Kidney (tissue), 14 donors: ENCODE results near the gene PRR33. TPM values are rescaled to one million over a fixed set of nuclear protein-coding genes. Genes with fewer than 3 reads are reported as not detected.

Source experiments
- DNase-seq, 5 donors: peaks; one replicate each; pipeline ENCODE4 v3.0.0-alpha.2; 2013 to 2020
- FAIRE-seq: peaks from 2 replicates; lab custom pipeline; 2012; peaks lifted over from hg19 to GRCh38; lab: Jason Lieb, UNC
- H3K27ac ChIP-seq, 2 donors: one replicate each; pipeline ENCODE4 v1.7.0; 2013; ENCODE audit warnings: low read depth in 2 of 2, low read length in 2 of 2, inconsistent platforms in 1 of 2
- H3K27me3 ChIP-seq: one replicate; pipeline ENCODE4 v1.7.1; 2013; ENCODE audit warnings: low read length, inconsistent platforms; ENCODE audit not compliant: control insufficient read depth, insufficient read depth
- H3K36me3 ChIP-seq, 3 donors: one replicate each; pipeline versions ENCODE4 v1.7.0 to v1.7.1; 2013; ENCODE audit warnings: low read length in 3 of 3, control low read depth in 1 of 3, inconsistent platforms in 1 of 3; ENCODE audit not compliant: insufficient read depth in 3 of 3, control insufficient read depth in 2 of 3
- H3K4me1 ChIP-seq, 3 donors: one replicate each; pipeline versions ENCODE4 v1.7.0 to v1.7.1; 2013; ENCODE audit warnings: low read length in 3 of 3, inconsistent platforms in 1 of 3, low read depth in 1 of 3; ENCODE audit not compliant: control insufficient read depth in 2 of 3, insufficient read depth in 2 of 3
- H3K4me3 ChIP-seq, 3 donors: one replicate each; pipeline versions ENCODE4 v1.7.0 to v1.8.1; 2013; ENCODE audit warnings: low read length in 3 of 3, control low read depth in 1 of 3, inconsistent platforms in 1 of 3
- H3K9ac ChIP-seq, 3 donors: one replicate each; pipeline versions ENCODE4 v1.7.0 to v1.7.1; 2013; ENCODE audit warnings: low read length in 3 of 3, control low read depth in 1 of 3, inconsistent platforms in 1 of 3
- H3K9me3 ChIP-seq, 3 donors: one replicate each; pipeline versions ENCODE4 v1.7.0 to v1.7.1; 2013; ENCODE audit warnings: low read length in 3 of 3, control low read depth in 1 of 3, inconsistent platforms in 1 of 3; ENCODE audit not compliant: control insufficient read depth in 2 of 3, insufficient read depth in 1 of 3
- intact Hi-C: fragments of 100-400 bp; cut with DNase I; formaldehyde crosslinking; loops from one replicate; pipeline ENCODE4 v1.11.1; 2022
- polyA plus RNA-seq: library from polyadenylated mRNA; stranded (reverse); fragments of 350-450 nt; fragmentation: Illumina TruSeq; extraction: RNeasy Lipid Tissue Mini Kit (QIAGEN cat#74804); gene quantifications from one replicate; pipeline ENCODE4 v1.2.3, GENCODE V29; 2014; ENCODE audit warnings: low read depth, low replicate concordance; ENCODE audit not compliant: insufficient read depth
- total RNA-seq: library from RNA; stranded (reverse); fragmentation: NEBNext Ultra II Directional; extraction: Animal tissue kit (Norgen Biotek cat#: 25700); gene quantifications from one replicate; pipeline ENCODE4 v1.2.1, GENCODE V29; 2021
- TF ChIP-seq, protein P1 (sequence below): IDR thresholded peaks from 3 replicates; pipeline ENCODE4 v1.5.1; 2012; ENCODE audit warnings: mild to moderate bottlenecking, moderate library complexity, borderline replicate concordance; ENCODE audit not compliant: insufficient read depth; ENCODE audit errors: extremely low read depth
- donor health status: control.
- donor health status: control.
- donor health status: control.
- donor health status: control.
- donor health status: control.
- donor health status: DM: yes; HTN: yes; CAD: no.
- donor health status: Normal renal cell carcinoma (clear cell type).

PRR33 gene
- total and polyA plus RNA-seq, 2 donors from 2014 or later, result not detected

DNA sequence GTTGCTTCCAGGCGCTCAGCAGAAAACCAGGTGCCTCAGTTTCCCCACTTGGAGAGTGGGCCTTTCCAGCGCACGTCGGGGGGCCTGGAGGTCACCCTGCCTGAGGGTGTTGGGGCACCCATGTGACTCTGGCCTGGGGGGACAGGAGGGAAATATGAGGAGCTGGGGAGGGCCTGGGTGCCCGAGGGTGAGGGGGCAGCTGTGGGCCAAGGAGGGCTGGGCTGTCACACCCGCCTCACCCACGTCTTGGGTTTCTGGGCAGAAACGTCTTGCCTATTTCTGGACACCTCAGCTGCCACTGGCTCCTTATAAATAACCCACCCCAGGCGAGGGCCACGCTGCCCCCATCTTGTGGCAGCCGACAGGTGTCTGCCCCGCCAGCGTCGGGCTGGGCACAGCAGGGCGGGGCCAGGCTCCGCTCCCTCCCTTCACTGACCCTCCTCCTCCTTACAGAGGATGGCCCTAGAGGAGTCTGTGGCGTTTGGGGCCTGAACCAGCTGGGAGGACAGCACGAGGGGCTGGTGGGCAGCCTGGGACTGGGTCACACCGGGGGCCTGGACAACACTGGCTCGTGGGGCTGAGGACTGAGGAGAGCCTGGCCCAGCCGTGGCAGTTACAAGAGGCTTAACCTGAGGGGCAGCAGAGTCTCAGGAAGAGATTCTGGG is 29.3 kb upstream of the PRR33 start:
- intact Hi-C loops, result no loop called here
- Histone ChIP-seq H3K27ac (no peak overlapping the region), H3K9me3 (no peaks in the 10 kb centered on the region), H3K27me3 (no peaks in the 10 kb centered on the region), H3K36me3 (no peaks in the 10 kb centered on the region), H3K4me3 (no peak overlapping the region), H3K4me1 (no peaks in the 10 kb centered on the region), H3K9ac (no peak overlapping the region)
- TF ChIP-seq, protein P1, sequence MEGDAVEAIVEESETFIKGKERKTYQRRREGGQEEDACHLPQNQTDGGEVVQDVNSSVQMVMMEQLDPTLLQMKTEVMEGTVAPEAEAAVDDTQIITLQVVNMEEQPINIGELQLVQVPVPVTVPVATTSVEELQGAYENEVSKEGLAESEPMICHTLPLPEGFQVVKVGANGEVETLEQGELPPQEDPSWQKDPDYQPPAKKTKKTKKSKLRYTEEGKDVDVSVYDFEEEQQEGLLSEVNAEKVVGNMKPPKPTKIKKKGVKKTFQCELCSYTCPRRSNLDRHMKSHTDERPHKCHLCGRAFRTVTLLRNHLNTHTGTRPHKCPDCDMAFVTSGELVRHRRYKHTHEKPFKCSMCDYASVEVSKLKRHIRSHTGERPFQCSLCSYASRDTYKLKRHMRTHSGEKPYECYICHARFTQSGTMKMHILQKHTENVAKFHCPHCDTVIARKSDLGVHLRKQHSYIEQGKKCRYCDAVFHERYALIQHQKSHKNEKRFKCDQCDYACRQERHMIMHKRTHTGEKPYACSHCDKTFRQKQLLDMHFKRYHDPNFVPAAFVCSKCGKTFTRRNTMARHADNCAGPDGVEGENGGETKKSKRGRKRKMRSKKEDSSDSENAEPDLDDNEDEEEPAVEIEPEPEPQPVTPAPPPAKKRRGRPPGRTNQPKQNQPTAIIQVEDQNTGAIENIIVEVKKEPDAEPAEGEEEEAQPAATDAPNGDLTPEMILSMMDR, result no peak
- FAIRE-seq, result no peak
- peak in 2 of 5 donors; percentile 48 to 70 for DNase-seq

DNA sequence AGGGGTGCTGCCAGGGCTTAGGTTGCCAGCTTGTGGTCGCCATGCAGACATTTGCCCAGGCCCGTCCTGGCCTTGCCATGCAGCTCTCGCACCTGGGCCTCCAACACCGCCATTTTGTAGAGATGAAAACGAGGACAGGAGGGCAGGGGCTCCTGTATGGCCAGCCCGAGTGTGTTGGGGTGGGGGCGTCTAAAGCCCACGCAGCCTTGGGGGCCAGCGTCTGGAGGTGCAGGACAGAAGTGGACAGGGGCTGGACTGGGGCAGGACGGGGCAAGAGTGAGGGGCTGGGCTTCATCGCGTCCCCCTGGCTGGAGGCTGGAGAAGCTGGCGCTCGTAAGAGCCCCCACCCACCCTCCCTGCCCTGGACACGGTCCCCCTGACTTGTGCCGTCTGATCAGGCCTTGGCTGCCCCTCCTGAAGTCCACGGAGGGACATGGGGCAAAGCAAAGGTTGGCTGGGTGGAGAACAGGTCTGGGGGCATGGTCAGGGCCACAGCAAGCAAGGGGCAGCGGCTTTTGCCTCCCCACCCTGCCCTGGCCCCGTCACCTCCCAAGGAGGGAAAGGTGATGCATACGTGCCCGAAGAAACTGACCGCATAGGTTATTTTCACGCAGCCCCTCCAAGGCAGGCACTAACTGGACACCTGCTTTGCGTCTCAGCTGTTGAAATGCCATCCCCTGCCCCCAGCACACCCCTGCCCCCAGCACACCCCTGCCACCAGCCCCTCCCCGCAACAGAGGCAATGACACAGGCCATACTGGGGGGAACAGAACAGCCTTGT is 28.6 kb upstream of the PRR33 start:
- DNase-seq (no peak), FAIRE-seq (no peak)
- no peaks in the 10 kb centered on the region for H3K36me3 ChIP-seq

DNA sequence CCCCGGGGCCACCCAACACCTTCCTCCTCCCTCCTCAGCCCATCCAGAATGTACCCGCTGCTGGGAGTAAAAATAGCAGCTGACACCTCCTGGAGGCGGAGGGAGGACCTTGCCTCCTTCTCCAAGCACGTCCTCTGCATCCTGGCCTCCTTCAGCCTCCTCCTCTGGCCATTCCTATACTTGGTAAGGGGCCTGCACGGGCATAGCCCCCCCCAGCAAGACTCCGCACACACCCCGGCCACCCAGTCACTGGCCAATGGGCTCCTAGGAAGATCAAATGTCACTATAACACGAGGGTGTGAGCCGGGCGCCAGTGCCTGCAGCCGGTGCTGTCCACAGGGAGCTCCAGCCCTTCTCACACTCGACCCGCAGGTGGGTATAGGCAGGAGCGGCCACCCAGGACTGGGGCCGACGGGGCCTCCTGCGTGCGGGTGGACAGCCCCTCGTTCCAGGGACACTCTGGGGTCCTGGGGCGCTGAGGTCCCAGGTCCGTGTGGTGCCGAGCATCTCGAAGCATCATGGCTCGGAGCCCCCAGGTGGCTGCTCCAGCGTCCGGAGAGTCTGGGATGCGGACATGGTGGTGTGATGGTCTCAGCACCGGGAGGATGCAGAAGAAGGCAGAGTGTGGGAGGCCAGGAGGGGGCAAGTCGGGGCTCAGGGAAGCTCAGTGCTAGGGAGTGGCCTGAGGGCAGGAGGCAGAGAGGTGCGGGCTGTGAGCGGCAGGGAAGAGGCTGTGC is 27.9 kb upstream of the PRR33 start, which contains the start of gene TNNT3:
TSS of gene TNNT3 (plus strand) at position 313 of the 737 bp plus-strand sequence. CDS start 3,172 bp downstream, outside the sequence.
- H3K9ac ChIP-seq, result no peak within 1 kb of the TSS
- H3K4me1 ChIP-seq, result no peaks in the 10 kb centered on the region
- H3K27me3 ChIP-seq, result no peaks in the 10 kb centered on the region
- intact Hi-C loops, result no loop called here
- H3K36me3 ChIP-seq, result no peaks in the 10 kb centered on the region
- peak in 1 of 5 donors; percentile 56 for DNase-seq
- H3K9me3 ChIP-seq, result no peaks in the 10 kb centered on the region
- no peak within 1 kb of the TSS for H3K4me3 ChIP-seq
- FAIRE-seq, result no peak
- TF ChIP-seq, protein P1, result no peak
- no peak within 1 kb of the TSS for H3K27ac ChIP-seq

More for the DNA sequence above, 28.6 kb upstream of the PRR33 start:
- H3K27ac ChIP-seq, result no peak overlapping the region
- no peaks in the 10 kb centered on the region for H3K4me1 ChIP-seq
- H3K27me3 ChIP-seq, result no peaks in the 10 kb centered on the region
- no peaks in the 10 kb centered on the region for H3K9me3 ChIP-seq
- TF ChIP-seq, protein P1, result no peak
- no peak overlapping the region for H3K9ac ChIP-seq
- intact Hi-C loops, result no loop called here
- H3K4me3 ChIP-seq, result no peak overlapping the region
